Measurements from ENCODE around the gene TNIP3.
A peak's percentile ranks its signal among the peaks of the same experiment; 100 is the strongest.

TNIP3 gene

DNA sequence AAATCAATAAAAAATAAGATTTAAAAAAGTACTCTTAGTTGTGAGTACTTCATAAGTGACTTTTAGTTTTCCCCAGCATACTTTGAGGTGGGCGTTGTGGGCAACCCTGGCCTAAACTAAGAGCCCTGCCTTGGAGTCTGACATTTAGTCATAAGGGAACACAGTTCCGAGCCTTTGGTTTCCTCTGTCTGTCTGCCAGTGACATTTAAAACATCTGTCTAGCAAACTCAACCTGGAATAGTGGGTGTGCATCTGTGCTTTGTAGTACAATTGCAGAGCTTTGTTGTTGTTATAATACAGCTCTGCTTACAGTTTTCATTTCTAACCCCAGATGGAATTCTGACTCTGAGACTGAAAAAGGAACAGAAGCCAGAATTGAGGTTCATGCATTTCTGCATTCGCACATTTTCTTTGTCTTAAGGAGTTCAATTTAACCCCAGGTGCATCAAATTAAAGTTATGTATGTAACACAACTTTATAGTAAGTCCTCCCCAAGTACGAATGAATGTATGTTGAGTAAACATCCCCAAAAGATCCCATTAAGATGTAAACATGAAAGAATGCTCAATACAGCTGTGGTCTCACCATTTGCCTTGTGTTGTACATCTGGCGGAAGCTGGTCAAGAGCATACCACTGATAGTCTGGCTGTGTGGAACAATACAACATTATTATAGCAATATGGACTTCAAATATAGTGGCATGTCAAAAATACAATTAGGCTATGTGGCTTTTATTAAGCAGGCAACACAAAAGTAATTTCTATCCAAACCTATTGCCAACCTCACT, 25.9 kb downstream of the TNIP3 start:
- no peak for DNase-seq

DNA sequence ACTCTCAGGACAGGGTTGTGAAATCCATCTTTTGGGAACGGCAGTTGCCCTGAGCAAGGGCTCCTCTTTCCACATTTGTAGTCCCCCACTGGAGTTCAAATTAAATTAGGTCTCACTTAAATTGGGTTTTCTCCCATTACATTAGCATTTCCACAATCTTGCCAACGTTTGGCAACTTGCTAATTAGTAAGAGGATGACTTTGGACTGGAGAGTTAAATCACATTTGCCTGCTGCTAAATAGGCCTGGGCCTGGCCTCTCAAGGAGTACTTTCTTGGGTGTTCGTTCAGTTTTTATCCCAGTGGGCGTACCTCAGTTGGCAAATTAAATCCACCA, 33.8 kb downstream of the TNIP3 start:
- no peak for DNase-seq

DNA sequence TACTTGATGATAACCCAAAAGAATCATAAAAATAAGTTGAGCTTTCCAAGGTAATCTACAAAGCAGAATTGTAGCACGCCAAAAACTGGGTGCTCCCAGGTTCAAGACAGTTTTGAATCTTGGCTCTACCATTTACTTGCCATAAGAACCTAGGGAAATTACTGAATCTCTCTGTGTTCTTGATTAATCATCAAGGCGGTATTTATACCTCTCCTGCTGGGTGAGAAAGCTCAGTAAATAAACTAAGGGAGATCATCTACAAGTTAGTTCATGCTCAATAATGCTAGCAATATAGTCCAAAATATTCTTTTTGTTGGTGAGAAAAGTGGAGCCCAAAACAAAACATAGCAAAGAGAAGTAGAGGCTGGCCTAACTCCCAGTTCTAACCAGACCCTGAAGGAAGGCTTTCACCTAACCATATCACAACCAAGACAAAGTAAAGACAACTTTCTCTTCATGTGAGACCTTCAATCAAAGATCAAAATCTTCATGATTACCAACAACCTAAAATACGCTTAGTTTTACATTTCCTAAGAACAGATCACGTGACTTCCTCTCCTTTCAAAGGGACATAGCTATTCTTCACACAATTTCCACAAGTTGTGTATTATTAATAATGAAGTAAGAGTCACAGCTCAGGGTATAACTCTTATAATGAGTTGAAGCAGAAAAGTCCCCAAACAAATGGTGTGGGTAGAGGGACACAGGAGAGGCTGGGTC, 34.4 kb downstream of the TNIP3 start:
- no peak for DNase-seq

DNA sequence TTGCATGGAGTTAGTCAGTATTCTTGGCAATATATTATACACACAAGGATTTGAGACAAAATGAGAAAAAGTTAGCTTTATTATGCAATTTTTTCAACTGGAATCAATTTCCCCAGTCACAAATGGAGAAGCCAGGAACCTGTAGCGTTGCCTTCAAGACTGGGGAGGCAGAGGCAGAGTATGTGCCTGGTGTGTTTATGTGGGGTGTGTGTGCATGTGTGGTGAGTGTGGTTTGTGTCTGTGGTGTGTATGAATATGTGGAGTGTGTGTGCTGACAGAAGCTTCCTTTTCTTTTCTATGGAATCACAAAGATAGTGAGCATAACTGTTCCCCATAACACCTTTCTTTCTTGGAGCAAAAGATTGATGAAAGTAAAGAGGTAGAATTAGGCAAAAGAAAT, 37.0 kb downstream of the TNIP3 start:
- no peak for DNase-seq

DNA sequence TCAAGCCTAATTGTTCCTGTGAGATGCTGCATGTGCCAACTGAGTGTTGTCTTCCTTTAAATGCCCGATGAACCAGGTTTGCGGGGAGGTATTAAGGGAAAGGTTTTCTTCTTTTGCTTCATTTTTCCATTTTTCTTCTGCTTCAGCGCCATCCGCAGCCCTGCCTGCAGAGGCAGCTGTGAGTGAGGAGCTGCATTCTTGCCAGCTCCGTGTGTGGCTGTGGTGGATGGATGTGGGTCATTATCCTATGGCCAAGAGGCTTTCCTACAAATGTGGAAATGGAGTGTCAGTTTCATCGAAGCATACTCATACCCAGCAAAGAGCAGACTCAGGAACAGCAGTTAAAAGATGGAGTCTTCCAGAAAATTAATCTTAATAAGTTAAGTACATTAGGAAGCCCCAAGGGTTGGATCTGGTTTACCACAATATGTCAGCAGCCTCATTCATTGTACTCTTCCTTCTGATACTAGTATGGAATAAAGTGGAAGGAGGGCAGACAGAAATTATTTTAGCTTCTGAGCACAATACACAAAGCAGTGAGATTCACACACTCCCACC, 37.6 kb downstream of the TNIP3 start:
- no peak for DNase-seq

DNA sequence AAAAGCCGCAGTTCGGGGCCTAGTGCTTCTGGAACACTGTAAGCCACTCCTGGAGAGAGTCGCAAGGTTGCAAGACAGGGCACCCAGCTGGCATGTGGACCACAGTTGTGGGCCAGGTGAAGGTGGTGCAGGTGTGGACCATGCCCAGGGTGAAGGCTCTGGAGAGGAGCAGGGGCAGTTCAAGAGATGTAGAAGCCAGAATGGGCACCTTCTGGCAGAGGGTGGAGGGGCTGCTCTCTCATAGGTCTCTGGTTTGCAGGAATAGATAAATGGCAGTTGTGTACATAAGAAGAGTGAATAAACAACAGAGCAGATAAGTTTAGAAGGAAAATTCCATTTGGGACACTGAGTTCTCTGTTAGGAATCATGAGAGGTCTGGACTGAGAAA, 38.6 kb downstream of the TNIP3 start:
- no peak for DNase-seq

DNA sequence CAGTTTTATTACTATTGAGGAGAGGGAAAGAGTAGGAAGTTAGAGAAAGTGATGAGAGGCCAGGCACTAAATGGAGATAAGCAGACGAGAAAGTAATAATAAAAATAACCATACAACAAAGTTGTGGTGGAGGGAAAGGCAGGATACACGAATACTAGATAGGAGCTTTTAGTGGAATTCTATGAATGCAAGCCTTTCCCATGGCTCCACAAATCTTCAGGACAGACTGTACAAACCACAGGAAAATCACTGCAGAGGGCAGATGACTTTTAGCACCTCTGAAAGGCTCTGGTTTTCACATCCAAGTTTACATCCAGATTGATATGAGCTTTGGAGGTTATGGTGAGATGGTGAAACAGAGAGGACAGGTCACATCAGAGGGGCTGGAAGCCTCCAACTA, 41.5 kb downstream of the TNIP3 start:
- no peak for DNase-seq

DNA sequence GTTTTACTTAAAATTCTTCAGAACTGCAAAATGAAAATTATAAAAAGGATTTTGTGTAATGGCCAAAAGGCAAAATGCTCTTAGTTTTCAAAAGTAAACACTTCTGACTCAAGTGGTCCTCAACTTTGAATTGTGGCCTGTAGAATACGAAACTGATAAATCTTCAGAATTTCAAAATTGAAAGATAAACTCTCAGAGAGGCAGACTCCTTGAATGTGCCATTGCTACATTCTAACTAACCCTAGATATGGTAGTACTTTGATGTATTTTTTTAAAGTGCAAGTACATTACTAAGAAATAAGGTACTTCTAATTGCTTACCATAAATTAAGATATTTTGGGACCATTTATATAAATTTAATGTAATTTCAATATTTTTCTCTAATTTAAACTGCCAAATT, 44.4 kb downstream of the TNIP3 start:
- DNase-seq = no peak

DNA sequence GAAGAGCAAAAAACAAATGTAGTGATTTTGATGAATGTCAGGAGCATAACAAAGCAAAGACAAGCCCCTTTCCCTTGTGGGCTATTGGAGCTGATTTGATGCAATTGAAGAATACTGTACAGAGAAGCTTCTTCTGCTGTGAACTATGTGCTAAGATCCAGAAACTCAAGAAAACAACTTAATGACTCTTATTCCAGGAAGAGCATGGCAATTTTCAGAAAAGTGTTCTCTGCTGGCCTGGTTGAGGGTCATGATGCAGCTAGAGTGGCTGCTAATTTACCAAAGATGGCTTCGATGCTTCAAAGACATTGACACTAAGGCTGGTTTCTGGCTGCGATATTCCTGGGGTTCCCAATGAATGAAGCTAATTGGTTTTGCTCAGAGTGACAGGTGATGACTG, 45.8 kb downstream of the TNIP3 start:
- DNase-seq = peak in 1 of 5 donors; percentile 61

DNA sequence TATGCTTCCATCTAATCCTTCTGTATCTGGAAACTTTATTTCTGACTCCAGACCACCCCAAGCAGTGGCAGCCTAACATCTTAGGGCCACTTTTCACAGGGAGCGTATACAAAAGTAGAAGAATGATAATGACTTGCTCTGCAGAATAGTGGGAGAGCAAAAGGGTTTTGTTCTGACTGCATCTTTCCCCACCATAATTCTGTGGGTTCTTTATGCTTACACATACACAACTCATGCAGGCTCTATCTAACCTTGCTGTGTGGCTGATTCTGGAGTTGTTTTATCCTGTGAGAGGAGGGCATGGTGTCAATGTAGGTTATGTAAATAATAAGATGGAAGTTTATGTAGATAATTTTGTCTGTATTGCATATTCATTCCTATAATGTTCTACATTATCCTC, 49.4 kb downstream of the TNIP3 start:
- peak in 1 of 5 donors; percentile 61 for DNase-seq

DNA sequence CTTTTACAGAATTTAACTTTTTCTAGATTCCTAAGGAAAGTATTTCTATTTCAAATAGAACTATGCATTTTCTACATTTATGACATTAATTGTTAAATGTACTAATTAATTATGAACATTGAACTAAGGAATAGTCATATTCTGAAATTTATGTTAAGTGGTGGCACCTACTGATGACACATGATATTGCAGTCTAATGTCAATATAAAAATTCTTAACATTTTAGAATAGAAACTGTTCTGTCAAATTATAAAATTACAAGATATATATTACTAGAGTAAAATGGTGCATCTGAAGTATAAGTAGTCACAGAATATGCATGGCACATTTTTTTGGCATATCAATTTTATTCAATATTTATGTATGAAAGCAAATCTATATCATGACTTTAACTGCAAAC, 51.6 kb downstream of the TNIP3 start:
- DNase-seq = no peak

DNA sequence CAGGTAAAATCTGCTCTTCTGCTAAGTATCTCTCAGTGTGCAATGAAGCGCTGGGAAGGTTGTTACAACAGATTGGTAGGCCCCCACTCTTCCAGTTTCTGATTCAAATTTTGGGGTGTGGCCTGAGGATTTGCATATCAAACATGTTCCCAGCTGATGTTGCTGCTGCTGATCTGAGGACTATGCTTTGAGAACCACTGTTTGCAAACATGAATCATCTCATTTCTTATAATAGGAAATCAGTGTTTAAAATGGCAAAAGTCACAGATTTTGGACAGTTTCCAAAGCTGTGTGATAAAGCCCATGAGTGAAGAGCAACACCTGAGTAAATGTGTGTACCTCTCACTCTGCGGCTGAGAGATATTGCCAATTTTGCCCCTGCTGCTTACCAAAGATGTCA, 55.6 kb downstream of the TNIP3 start:
- no peak for DNase-seq

DNA sequence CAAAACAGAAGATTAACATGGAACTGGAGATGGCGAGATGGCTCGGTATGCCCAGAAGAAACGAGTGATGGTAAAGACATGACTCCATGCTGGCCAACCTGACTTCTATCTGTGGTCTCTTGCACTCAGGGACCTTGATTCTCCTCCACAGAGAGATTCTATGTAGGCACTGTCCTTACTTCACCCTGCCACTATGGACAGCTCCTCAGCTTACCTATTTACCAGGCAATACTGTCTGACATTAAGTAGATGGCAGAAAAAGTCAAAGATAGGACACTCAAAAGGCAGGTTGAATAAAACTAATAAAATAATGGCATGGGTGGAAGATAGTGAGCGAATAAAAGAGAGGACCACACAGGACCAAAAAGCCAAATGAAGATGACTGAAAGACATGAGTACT, 56.6 kb downstream of the TNIP3 start:
- DNase-seq = no peak

DNA sequence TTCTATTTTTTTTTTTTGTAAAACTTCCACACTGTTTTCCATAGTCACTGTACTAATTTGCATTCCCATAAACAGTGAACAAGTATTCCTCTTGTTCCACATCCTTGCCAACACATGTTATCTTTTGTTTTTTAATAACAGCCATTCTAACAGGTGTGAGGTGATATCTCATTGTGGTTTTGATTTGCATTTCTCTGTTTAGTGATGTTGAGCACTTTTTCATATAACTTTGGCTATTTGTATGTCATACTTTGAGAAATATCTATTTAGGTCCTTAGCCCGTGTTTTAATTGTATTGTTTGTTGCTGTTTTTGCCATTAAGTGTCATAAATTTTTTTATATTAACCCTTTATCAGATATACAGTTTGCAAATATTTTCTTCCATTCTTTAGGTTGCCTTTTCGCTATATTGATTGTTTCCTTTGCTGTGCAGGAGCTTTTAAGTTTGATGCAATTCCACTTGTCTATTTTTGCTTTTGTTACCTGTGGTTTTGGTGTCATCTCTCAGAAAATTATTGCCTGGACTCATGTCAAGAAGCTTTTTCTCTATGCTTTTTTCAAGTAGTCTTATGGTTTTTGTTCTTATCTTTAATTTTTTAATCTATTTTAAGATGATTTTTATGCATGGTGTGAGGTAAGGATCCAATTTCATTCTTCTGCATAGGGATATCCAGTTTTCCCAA, 63.9 kb downstream of the TNIP3 start:
- DNase-seq = no peak

DNA sequence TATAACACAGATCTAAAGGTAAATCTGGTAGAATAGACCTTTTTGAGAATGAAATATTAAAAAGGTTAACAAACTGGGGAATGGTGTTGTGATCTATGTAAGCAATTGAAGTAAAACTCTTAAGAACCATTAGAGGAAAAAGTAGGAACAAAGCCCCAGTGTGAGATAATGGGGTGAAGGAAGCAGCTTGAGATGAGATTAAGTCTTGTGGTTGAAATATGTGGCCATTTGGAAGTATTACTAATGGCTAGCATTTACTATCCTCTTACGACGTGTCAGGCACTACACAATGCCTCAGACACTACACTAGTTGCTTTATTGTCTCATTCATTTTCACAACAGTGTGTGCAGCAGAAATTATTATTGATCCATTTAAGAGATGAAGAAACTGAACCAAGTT, 65.9 kb downstream of the TNIP3 start:
- no peak for DNase-seq

DNA sequence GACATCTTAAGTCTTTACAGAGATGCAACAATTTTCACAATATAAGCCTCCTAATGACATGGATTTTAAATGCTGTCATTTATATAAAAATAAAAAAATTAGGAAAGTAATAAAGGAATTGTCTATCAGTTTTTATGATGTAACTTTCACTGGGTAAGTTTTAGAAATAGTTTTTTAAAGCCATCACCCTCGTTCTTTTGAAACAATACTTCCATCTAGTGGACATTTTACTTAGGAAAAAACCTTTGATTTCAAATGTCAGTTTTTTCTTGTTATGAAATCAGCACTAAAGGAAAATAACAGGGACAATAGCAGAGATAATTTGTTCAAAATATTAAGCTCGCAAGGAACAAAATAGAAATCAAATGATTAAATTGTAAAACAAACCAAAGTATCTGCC, 67.5 kb downstream of the TNIP3 start:
- DNase-seq = no peak

DNA sequence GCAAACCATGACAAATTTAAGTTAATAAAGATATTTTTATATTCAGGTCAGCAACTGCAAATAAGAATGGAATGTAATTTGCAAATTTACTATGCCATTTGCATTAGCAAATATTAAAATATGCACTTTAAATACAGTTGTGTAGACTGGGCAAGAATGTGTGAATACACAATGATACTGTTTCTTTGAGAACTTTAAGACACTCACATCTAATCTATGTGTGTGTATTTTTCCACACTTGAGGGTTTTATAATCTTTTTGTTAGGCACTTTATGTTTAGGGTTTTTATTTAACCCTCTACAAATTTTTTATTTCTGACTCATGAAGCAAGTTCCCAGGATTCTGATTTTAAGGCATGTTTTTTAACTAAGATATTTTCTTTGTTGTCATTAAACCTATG, 67.9 kb downstream of the TNIP3 start:
- DNase-seq = no peak

DNA sequence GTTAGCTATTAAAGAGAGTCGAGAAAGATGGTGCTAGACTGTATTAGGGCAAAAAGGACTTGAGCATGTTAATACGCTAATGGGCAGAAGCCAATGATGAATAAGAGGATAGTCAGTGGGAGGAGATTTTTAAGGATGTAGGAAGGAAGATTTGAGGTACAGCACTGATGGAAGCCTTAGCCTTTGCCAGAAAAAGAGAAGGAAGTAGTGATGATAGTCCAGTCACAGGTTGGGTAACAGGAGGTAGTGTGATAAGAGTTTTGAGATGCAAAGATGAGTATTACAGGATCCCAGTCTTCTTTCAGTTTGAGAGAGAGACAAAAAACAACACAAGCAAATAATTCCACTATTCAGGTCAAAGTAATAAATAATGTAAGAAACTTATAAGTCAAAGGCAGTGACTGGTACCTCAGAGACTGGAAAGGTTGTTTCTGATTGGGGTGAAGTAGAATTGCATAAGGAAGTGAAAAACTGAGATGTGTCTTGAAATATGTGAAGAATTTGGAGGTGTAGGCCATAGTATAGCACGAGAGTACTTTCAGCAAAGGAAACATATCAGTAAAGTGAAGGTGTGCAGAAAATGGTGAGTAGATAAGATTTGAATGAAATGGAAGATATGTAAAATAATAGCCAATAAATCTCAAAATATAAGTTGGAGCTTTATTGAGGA, 69.7 kb downstream of the TNIP3 start:
- no peak for DNase-seq

DNA sequence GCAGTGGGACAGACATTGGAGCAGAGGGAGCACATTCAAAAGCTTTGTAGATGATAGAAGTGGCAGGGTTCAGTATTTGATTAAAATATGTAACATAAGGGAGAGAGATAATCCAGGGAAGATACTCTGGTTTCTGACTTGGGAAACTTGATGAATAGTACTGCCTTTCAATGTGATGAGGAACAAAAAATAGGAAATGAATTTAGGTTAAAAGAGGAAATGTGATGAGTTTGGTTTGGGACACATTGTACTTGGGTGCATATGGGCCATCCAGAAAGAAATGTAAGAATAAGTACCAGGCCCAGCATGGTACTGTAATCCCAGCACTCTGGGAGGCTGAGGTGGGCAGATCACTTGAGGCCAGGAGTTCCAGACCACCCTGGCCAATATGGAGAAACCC, 70.9 kb downstream of the TNIP3 start:
- DNase-seq = no peak

DNA sequence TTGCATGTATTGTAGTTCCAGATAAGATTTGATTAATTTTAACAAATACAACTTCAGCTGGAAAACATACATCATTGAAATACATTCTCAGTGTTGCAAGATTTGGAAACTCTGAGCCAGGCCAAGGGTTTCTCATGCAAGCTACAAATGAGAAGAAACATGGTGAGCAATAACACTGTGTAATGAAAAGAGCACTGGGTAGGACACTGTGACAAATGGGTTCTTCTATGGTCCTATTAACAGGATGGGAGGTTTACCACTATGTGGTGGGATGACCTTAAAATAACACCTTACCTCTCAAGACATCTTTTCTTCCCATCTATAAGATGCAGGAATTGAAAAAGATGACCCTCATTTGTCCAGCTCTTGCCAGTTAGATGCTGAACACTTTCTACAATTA, 72.2 kb downstream of the TNIP3 start:
- DNase-seq = no peak

DNA sequence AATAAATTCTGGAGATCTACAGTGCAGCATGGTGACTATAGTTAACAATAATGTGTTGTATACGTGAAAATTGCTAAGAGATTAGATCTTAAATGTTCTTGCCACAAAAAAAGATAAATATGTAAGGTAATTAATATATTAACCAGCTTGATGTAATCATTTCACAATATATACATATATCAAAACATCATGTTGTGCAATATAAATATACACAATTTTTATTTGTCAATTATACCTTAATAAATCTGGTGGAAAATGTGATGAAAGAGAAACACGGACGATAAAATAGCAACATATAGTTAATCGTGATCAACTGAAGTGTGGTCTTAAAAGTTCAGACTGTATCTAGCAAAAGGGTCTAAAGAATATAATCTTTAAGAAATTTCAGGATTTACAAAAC, 75.3 kb downstream of the TNIP3 start:
- no peak for DNase-seq

Measured in T-helper 1 cell (primary cell).